Globus pallidus (tissue), 1 donor: ENCODE results near the gene EMC8.

Experiments
- DNase-seq: peaks from one replicate; pipeline ENCODE4 v3.0.0-alpha.2; 2015; ENCODE audit warnings: low spot score

EMC8 gene

DNA sequence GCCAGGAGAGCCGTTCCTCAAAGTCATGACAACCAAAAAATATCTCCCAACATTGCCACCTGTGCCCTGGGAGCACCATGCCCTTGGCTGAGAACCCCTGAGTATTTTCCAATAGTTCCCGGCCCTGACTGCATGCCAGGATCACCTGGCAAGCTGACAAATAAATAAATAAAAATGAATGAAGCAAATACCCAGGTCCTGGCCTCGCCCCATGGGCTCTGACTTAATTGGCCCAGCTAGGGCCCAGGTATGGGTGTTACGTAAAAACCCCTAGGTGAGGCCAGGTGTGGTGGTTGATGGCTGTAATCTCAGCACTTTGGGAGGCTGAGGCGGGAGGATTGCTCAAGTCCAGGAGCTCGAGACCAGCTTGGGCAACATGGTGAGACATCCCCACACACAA, 45.8 kb downstream of the EMC8 start:
- DNase-seq, result no peak

DNA sequence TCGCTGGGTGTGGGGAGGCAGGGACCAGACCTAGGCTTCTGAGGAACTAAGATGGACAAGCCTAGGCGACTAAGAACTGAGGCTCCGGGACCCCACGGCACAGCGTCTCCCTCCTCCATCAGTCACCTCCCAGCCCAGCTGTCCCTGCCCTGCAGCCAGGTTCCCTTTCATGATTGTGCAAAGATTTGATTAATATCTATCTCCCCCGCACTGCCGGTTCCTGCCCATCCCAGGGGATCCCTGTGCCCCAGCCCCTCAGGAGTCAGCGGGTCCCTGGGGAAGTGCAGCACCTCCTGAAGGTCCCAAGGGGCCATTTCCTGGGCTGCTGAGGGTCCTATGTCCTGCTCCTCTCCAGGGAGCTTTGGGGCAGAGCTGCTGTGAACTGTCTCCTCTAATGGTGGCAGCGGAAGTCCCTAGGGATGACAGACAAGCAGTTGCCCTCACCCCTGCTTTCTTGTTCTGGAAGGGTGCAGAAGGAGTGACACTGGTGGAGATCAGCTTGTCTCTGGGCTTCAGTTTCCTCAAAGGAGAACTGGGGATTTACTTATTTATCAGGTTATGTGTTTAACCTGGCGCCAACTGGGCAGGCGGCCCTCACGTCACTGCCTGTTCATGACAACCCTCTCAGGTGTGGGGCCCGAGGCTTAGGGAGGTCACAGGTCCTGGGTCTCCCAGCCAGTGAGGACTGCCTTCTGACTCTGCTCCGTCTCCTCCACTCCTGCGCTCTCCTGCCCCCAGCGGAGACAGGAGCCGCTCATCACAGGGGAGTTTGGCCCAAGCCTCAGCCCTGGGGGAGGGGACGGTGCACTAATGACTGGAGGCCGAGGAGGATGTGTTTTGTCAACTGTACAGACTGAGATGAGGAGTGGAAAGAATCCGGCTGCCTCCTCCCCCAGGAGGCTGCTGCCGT, 46.6 kb downstream of the EMC8 start:
- DNase-seq, result no peak

DNA sequence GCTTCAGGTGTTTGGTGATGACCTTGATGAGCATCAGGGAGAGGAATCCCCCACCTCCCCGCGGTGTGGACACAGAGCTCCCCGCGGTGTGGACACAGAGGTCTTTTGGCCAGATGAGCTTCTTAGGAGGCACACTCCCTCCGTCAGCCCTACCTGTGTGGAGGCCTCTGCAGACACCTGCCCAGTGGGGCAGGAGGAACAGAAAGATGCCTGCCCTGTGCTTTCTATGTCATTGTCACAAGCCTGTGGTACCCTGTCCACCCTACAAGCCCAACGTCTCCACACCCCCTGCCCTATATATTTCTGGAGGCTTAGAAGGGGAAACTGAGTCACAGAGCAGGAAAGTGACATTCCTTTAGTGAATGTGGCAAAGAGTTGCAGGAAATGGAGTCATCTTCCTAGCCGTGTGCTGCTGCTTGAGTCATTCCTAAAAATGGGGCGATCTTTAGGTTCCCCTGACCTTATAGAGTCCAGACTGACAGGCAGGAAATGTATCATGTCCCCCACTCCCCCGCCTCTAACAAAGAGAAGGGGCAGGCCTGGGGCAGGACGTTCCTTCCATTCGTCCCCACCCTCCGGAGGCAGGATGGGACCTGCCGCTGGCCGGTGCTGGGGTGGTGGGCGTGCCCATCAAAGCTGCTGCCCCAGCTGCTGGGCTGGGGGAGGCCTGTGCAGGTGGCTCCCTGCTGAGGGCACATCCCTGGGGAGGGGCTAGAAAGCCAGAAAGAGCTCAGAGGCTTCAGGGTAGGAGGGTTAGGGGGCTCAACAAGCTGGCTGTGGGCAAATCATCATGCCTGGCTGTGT, 47.4 kb downstream of the EMC8 start:
- DNase-seq, result no peak

DNA sequence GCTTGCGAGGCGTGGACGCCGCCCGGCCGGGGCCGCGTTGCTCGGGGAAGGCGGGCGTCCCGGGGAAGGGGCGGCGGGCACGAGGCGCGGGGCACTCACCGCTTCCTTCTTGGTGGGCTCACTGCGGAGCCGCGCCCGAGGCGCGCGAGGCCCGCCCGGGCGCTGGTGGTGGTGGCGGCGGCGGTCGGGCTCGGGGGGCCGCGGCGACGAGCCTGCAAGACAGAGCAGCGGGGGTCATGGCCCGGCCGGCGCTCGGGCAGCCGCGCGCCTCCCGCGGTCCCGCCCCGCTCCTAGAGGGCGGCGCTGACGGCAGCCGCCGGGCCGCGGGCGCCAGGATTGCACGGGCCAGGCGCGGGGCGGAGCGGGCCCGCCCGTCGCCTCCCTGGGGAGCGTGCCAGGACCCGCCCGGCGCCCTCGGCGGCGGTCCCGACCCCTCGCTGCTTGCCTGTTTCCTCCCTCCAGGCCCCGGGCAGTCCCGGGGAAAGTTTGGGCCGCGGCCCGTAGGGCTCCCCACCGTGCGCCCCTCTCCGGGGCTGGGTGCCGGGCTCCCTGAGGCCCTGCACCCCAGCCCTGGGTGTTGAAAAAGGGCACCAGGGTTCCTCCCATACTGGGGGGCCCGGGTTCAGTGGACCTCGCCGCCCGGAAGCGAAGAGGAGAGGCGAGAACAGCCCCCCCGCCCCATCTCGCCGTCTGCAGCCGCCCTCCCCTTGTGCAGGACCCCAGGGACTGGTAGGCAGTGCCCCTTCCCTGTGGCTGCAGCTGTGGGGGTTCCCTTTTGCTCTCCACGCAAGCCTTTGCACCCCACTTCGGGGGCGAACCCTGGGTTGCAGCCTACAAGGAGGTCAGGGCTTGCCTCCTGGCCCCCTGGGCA, 48.3 kb downstream of the EMC8 start, which contains the start of gene C16orf74:
Gene C16orf74, minus strand, starts transcription at position 270 of the 871 bp plus-strand sequence. CDS start 15,879 bp downstream, outside the sequence.
- no peak for DNase-seq

DNA sequence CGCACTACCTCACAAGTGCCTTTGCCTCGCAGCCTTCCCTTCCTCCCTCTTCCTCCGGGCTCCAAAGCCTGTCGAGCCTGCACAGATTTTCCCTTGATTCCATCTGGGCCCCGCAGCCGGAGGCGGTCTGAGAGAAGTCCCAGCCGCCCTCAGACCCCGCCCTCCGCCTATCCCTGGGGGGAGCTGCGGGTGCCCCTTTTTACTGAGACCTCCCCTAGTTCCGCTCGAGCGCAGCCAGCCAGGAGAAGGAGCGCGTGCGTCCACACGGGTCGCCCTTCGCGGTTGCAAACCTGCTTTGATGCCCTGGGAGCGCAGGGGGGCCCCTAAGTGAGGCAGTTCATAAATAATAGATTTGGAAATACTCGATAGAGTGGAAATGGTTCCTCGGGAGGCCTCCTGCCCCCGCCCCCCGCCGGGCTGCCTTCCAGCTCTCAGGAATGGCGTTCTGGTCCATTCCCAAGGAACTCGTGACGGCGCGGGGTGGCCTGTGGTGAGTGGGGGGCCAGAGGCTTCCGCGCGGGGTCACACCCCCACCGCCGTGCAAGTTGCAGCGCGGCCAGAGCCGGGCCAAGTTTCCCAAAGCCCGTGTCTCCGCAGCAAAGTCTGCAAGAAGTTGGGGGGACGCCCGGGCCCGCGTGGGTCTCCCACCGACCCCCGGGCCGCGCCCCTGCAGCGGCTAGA, 49.1 kb downstream of the EMC8 start:
- DNase-seq, result no peak

DNA sequence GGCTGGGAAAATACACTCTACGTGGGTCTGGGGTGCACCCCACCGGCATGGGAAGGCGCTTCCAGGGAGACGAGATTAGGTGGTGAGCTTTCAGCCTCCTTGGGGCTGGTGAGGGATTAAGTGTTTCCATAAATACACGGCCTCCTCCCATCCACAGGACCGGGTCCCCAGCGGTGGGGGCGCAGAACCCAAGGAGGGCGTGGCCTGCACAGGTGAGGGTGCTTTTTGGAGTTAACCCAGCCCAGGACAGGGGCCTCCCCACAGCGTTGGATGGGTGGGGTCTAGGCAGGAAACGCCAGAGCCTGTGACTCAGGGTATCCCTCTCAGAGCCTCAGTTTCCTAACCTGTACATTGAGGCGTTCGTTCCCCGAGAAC, 49.6 kb downstream of the EMC8 start:
- no peak for DNase-seq

DNA sequence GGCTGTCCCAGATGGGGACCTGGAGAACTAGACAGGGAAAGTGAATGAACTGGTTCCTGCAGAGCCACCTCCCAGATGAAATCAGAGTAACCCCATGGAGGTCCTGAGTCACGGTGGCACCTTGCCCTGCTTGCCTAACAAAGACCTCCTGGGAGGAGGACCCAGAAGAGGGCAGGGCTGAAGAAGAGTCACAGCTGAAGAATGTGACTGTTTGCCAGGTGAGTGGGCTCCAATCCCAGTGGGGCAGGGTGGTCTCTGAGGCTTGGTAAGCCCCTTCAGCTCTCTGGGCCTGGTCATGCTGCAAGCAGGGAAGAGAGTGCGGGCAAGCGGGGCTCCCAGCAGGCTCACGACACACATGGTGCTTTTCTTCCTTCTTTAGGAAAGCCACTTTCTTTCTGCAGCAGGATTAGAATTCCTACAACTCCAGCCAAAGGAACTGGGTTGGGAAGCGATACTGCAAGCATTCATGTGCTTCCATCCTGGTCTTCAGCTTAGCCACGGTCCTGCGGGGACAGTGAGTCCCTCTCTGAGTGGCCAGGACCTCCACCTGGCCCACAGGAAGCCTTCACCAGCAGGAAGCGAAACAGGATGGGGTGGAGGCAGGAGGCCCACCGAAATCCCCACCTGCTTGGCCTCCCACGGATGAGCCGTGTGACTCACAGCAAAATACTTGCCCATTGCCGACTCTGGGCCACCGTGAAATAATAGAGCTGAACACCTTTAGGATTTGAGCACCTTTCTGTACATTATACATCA, 52.7 kb downstream of the EMC8 start:
- DNase-seq, result no peak

DNA sequence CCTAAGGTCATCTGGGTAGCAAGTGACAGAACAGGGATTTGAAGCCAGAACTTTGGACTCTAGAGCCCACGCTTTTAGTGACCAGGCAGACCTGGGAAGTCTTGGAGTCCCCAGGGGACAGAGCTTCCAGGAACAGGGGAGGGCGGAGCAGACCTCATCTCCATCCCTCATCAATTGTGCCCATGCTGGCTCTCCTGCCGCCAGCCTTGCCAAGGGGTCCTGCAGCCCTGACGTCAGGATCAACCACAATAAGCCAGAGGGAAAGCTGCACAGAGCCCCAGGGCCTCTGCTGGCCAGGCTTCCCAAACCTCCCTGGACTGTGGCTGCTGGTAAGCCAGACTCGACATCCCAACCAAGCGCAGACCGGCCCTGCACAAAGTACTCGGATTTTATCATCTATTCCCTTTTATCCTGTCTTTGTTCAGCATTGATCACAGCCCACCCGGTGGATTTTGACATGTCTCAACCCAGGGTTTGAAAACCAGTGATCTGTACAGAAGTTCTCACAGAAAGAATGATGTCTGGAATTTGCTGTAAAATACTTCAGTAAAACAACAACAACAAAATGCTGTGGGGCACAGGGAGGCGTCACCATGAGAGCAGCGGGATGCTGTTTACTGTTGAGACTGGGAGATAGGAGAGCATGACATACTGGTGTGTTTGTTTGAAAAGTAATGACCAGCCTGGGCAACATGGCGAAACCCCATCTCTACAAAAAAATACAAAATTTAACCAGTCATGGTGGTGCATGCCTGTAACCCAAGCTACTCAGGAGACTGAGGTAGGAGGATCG, 60.2 kb downstream of the EMC8 start:
- no peak for DNase-seq

DNA sequence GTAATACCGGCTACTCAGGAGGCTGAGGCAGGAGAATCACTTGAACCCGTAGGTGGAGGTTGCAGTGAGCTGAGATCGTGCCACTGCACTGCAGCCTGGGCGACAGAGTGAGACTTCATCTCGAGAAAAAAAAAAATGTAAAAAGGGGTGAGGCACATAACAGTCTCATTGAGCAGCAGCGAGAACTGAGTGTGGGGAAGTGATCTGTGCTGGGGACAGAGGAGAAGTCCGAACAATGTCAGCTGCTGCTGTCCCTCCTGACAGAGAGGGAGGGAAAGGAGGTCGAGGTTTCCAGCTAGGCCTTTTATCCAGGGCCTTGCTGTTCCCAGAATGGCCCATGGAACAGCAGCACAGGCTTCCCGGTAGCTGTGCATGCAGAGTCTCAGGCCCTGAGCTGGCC, 62.4 kb downstream of the EMC8 start:
- no peak for DNase-seq

DNA sequence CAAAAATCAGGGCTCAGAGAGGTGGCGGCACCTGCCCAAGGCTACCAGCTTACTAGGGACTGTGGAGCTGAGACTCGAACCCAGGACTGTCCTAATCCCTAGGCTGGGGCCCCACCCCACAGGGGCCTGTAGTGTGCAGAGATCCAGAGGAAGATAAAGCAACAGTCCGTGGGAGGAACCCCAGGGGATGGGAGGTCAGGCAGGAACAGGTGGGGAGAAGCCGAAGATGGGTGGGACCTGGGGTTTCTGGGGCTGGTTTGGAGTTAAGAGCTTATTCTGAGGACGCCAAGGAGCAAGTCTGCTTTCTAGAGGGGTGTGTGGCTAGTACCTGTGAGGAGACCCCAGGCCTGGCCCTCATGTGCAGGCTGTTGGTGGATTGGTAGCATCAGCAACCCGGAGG, 63.4 kb downstream of the EMC8 start:
- no peak for DNase-seq

DNA sequence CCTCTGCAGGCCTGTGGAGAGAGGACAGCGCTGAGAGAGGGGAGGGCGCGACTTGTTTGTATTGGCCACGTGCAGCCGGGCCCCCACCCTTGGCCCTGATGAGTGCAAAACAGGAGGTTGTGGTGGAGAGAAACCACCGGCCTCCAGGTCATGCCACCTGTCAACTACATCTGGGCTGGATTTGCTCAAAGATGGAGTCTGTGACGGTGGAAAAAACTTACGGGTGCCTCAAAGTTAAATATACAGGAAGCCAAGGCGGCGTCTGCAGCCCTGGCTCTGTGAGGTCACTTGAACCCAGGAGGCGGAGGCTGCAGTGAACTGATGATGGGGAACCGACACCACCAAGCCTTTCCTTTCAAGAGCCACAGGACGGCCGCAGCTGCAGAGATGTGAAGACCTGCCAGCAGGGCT, 64.1 kb downstream of the EMC8 start:
- no peak for DNase-seq

DNA sequence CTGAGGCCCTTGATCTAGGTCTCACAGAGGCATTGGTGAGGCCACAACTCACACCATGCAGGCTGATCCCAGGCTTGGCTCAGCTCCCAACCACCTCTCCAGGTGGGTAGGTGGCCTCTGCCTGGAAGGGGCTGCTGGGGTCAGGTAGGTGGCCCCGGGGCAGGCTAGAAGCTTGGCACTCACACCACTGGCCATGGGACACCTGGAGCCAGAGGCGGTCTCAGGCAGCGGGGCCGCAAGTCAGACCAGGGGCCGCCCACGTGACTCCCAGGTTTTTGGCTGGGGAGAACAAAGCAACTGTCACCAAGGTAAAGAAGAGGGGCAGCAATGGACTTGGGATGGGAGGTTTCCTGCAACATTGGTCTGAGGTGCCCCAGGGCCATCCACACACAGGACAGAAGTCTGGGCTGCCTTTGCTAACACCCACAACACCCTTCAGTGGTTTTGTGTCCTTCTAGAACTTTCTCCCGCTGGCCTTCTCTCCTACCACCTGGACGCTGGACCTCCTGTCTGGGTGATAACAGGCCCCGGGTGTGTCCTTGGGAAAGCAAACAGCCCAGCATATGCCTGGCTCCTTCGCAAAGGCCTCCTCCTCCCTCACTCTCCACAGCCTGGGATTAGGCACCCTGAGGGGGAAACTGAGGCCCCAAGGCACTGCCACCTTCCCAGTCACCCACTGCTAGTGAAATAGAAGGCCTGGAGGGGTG, 64.9 kb downstream of the EMC8 start:
- no peak for DNase-seq

DNA sequence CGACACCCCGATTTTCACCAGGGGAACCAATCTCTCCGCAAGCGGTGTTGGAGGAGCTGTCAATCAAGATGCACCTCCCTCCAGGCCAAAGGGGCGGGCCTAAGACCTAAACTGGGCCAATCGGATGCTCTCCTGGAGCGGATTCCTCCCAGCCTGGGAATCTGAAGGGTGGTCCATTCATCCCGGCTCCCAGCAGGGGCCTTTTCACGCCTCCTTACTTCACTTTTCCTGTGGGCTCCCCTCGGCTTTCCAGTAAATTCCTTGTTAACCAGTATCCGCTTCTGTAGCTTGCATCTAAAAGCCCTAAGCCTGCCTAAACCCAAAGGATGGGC, 65.5 kb downstream of the EMC8 start:
- no peak for DNase-seq

DNA sequence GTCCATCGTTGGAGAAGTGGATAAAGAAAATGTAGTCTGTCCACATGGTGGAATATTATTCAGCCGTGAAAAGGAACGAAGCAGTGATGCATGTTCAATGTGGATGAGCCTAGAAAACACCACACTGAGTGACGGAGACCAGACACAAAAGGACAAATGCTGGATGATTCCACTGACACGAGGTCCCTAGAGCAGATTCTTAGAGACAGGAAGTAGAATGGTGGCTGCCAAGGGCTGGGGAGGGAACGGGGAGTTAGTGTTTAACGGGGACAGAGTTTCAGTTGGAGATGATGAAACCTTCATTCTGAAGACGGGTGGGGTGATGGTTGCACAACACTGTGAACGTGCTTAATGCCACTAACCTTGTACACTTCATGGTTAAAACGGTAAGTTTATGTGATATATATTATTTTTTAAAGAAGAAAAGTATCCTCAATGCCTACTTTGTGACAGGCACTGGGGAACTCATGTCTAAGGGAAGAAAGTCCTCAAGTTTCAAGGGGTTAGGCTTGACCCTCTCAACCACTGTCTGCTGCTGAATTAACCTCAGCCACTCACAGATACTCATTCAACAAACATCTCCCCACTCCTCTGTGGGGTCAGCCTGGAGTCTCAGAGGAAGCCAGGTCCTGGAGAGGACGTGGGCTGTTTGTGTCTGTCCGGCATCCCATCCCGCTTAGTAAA, 66.0 kb downstream of the EMC8 start:
- DNase-seq, result no peak

DNA sequence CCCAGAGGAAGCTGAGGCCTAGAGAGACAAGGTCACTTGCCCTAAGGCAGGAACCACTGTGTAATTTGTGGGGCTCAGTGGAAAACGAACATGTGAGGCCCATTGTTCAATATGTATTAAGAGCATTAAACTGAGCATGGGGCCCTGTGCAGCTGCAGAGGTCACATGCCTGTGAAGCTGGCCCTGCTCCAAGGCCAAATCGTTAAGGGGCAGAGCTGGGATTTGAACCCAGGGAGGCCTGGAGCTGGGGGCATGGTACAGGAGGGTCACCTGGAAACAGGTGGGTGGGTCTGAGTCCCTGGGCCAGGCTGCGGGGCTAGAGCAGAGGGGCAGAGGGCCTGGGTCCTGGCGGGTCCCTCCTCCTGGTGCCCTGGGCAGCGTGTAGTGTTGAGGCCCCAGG, 68.2 kb downstream of the EMC8 start:
- no peak for DNase-seq

DNA sequence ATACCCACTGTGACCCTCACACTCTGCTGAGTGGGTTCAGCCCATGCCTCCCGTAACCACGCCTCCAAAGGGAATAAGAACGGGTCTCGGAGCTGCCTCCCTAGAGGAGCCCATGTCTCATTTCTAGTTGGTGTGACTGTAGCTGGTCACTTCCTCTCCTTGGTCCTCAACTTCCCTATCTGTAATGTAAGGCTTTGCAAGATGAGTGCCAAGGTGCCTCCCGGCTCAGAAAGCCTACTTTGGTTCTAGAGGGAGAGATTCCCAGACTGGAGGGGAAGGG, 69.2 kb downstream of the EMC8 start:
- no peak for DNase-seq

DNA sequence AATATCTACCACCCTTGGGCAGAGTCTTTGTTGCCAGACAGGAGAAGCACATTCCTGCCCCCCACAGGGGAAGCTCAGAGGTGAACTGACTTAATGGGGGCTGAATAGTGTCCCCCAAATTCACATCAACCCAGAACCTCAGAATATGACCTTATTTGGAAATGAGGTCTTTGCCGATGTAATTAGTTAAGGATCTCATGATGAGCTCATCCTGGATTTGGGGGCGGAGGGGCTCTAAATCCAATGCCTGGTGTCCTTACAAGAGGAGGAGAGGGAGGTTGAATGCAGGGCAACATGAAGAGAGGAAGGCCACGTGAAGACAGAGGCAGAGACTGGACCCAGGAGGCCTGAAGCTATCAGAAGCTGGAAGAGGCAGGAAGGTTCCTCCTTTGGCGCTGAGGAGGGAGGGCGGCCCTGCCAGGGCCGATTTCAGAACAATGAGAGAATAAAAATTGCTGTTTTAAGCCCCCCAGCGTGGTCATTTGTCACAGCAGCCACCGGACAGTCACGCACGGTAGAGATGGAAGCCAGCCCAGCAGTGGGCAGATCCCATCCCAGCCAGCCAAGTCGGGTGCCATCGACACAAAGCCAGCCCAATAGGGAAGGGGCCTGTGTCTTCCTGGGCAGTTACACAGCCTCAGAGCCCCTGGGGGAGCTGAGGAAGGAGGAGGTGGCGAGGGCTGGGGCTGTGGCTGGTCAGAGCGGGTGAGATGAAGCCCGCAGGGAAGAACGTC, 69.7 kb downstream of the EMC8 start:
- DNase-seq, result no peak

DNA sequence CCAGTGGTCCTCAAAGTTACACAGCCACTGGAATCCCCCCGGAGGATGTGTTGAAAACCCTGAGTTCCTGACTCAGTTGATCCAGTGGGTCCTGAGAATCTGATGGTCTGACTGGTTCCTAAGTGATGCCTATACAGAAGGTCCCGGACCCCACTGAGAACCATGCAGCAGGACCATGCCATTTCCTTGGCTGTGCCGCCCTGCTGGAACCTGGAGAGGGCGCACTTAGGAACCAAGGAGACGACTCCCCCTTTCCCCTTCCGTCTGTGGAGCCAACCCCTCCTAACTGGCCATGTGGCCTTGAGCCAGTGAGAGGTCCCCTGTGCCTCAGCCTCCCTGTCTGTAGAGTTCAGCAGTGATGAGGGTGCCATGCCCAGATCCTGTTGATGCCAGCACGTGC, 70.5 kb downstream of the EMC8 start:
- no peak for DNase-seq
